ENCODE measurements around the gene SOX1.

The SOX1 gene

DNA sequence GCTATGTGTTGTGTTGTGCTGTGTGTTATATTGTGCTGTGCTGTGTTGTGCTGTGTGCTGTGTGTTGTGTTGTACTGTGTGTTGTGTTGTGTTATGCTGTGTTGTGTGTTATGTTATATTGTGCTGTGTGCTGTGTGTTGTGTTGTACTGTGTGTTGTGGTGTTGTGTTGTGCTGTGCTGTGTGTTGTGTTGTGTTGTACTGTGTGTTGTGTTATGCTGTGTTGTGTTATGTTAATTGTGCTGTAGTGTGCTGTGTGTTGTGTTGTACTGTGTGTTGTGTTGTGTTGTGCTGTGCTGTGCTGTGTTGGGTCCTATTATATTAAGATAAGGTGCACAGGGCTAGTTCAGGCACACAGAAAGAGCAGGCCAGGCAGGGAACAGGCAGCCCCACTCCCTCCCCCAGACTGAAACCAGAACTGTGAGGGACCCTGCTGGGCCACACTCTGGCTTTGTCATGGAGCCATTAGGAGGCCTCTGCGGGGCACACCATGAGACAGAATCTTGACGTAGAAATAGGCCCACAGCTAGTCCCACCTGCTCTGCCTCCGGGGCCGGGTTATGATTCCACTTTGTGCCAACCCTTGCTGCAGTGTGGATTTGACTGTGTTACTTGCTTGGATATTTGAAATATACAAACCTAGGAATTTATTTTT is 12.1 kb downstream of the SOX1 start (continued):
- TF ChIP-seq, protein P1, sequence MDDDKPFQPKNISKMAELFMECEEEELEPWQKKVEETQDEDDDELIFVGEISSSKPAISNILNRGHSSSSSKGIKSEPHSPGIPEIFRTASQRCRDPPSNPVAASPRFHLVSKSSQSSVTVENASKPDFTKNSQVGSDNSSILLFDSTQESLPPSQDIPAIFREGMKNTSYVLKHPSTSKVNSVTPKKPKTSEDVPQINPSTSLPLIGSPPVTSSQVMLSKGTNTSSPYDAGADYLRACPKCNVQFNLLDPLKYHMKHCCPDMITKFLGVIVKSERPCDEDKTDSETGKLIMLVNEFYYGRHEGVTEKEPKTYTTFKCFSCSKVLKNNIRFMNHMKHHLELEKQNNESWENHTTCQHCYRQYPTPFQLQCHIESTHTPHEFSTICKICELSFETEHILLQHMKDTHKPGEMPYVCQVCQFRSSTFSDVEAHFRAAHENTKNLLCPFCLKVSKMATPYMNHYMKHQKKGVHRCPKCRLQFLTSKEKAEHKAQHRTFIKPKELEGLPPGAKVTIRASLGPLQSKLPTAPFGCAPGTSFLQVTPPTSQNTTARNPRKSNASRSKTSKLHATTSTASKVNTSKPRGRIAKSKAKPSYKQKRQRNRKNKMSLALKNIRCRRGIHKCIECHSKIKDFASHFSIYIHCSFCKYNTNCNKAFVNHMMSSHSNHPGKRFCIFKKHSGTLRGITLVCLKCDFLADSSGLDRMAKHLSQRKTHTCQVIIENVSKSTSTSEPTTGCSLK (tag by site-specific recombination; IDR thresholded peaks at IDR 0.05) = peak; percentile 96; the same call in 1 of the 2 replicates
- TF ChIP-seq ZSCAN4 (tag by site-specific recombination; IDR thresholded peaks at IDR 0.05) = peak; percentile 21; the same call in 1 of the 2 replicates
- no peak for TF ChIP-seq ZNF391 (tag by site-specific recombination; IDR thresholded peaks at IDR 0.05; ENCODE audit: borderline replicate concordance, low read depth)
- TF ChIP-seq ZNF324 (tag by site-specific recombination; IDR thresholded peaks at IDR 0.05) = peak; percentile 66; the same call in 1 of the 2 replicates
- TF ChIP-seq, protein P2, sequence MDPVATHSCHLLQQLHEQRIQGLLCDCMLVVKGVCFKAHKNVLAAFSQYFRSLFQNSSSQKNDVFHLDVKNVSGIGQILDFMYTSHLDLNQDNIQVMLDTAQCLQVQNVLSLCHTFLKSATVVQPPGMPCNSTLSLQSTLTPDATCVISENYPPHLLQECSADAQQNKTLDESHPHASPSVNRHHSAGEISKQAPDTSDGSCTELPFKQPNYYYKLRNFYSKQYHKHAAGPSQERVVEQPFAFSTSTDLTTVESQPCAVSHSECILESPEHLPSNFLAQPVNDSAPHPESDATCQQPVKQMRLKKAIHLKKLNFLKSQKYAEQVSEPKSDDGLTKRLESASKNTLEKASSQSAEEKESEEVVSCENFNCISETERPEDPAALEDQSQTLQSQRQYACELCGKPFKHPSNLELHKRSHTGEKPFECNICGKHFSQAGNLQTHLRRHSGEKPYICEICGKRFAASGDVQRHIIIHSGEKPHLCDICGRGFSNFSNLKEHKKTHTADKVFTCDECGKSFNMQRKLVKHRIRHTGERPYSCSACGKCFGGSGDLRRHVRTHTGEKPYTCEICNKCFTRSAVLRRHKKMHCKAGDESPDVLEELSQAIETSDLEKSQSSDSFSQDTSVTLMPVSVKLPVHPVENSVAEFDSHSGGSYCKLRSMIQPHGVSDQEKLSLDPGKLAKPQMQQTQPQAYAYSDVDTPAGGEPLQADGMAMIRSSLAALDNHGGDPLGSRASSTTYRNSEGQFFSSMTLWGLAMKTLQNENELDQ (tag by site-specific recombination; IDR thresholded peaks at IDR 0.05; ENCODE audit: low read depth) = no peak
- peak; percentile 86 for TF ChIP-seq ZNF335 (tag by site-specific recombination; conservative IDR thresholded peaks at IDR 0.05)
- no peak for TF ChIP-seq ZNF585B (tag by site-specific recombination; IDR thresholded peaks at IDR 0.05)
- peak; percentile 38 for TF ChIP-seq MYNN (tag by site-specific recombination; IDR thresholded peaks at IDR 0.05; ENCODE audit: borderline replicate concordance)
- TF ChIP-seq, protein P3, sequence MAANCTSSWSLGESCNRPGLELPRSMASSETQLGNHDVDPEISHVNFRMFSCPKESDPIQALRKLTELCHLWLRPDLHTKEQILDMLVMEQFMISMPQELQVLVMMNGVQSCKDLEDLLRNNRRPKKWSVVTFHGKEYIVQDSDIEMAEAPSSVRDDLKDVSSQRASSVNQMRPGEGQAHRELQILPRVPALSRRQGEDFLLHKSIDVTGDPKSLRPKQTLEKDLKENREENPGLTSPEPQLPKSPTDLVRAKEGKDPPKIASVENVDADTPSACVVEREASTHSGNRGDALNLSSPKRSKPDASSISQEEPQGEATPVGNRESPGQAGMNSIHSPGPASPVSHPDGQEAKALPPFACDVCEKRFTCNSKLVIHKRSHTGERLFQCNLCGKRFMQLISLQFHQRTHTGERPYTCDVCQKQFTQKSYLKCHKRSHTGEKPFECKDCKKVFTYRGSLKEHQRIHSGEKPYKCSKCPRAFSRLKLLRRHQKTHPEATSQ (tag by site-specific recombination; IDR thresholded peaks at IDR 0.05) = no peak
- TF ChIP-seq KLF17 (tag by site-specific recombination; IDR thresholded peaks at IDR 0.05) = 0 out of 2 replicates have a peak, but pooled peaks have one; percentile 42
- no peak for TF ChIP-seq ZNF37A (tag by site-specific recombination; IDR thresholded peaks at IDR 0.05)
- TF ChIP-seq ZNF48 (tag by site-specific recombination; IDR thresholded peaks at IDR 0.05) = no peak
- TF ChIP-seq ZNF785 (tag by site-specific recombination; IDR thresholded peaks at IDR 0.05) = 0 out of 2 replicates have a peak, but pooled peaks have one; percentile 43
- no peak for TF ChIP-seq ZNF223 (tag by site-specific recombination; IDR thresholded peaks at IDR 0.05)
- no peak for TF ChIP-seq ZNF416 (tag by site-specific recombination; IDR thresholded peaks at IDR 0.05)
- TF ChIP-seq, protein P4, sequence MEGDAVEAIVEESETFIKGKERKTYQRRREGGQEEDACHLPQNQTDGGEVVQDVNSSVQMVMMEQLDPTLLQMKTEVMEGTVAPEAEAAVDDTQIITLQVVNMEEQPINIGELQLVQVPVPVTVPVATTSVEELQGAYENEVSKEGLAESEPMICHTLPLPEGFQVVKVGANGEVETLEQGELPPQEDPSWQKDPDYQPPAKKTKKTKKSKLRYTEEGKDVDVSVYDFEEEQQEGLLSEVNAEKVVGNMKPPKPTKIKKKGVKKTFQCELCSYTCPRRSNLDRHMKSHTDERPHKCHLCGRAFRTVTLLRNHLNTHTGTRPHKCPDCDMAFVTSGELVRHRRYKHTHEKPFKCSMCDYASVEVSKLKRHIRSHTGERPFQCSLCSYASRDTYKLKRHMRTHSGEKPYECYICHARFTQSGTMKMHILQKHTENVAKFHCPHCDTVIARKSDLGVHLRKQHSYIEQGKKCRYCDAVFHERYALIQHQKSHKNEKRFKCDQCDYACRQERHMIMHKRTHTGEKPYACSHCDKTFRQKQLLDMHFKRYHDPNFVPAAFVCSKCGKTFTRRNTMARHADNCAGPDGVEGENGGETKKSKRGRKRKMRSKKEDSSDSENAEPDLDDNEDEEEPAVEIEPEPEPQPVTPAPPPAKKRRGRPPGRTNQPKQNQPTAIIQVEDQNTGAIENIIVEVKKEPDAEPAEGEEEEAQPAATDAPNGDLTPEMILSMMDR (tag by site-specific recombination; IDR thresholded peaks at IDR 0.05) = no peak
- TF ChIP-seq, protein P5, sequence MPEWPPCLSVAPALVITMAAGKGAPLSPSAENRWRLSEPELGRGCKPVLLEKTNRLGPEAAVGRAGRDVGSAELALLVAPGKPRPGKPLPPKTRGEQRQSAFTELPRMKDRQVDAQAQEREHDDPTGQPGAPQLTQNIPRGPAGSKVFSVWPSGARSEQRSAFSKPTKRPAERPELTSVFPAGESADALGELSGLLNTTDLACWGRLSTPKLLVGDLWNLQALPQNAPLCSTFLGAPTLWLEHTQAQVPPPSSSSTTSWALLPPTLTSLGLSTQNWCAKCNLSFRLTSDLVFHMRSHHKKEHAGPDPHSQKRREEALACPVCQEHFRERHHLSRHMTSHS (tag by site-specific recombination; IDR thresholded peaks at IDR 0.05) = 0 out of 2 replicates have a peak, but pooled peaks have one; percentile 35
- TF ChIP-seq ZNF341 (tag by site-specific recombination; IDR thresholded peaks at IDR 0.05; ENCODE audit: low read depth) = no peak
- 0 out of 2 replicates have a peak, but pooled peaks have one; percentile 47 for TF ChIP-seq ZNF501 (tag by site-specific recombination; IDR thresholded peaks at IDR 0.05)
- no peak for TF ChIP-seq ZNF701 (tag by site-specific recombination; IDR thresholded peaks at IDR 0.05)
- TF ChIP-seq ZNF600 (tag by site-specific recombination; IDR thresholded peaks at IDR 0.05) = peak; percentile 92
- no peak for TF ChIP-seq ZNF658 (tag by site-specific recombination; IDR thresholded peaks at IDR 0.05)
- TF ChIP-seq ZBTB8A (tag by site-specific recombination; IDR thresholded peaks at IDR 0.05) = peak; percentile 39
- peak; percentile 94; the same call in 1 of the 2 replicates for TF ChIP-seq ZNF2 (tag by site-specific recombination; IDR thresholded peaks at IDR 0.05)
- TF ChIP-seq PBX3 (CRISPR knock-in tag; IDR thresholded peaks at IDR 0.05) = no peak
- TF ChIP-seq GLI4 (tag by site-specific recombination; IDR thresholded peaks at IDR 0.05) = peak; percentile 95
